Measurements from ENCODE around the gene CYRIA. TPM values are rescaled to one million over a fixed set of nuclear protein-coding genes. Genes with fewer than 3 reads are reported as not detected.

The CYRIA gene
- polyA plus RNA-seq, 1 of the 3 experiments (the other 2 are of a cell fraction), result 0.13 TPM

GRCh38 chr2:16624436-16624780, 41.2 kb downstream of the CYRIA start:
- Histone ChIP-seq H3K79me2 (ENCODE audit: insufficient read depth) (no peaks in the 10 kb centered on the region), H3K4me3 (ENCODE audit: low read depth in 2 of 2, low read length in 1 of 2) (no peak overlapping the region), H3K27me3 (ENCODE audit: insufficient read depth) (no peaks in the 10 kb centered on the region), H3K4me2 (no peak overlapping the region), H3F3A (replicated peaks; ENCODE audit: insufficient read depth) (no peaks in the 10 kb centered on the region), H3K4me1 (ENCODE audit: control insufficient read depth in 1 of 2, insufficient read depth in 2 of 2, low read depth in 1 of 2, low read length in 1 of 2) (peaks cover 2 to 7% of the 10 kb centered on the region in 2 experiments; a peak in 2 of 4 replicates), H3K36me3 (replicated peaks in 1 of 2; ENCODE audit: control insufficient read depth in 1 of 2, insufficient read depth in 2 of 2, low read length in 1 of 2) (no peaks in the 10 kb centered on the region), H3K9me3 (no peaks in the 10 kb centered on the region), H2AFZ (ENCODE audit: low read depth) (no peak overlapping the region), H3K27ac (ENCODE audit: low read depth in 2 of 2, low read length in 1 of 2) (no peak overlapping the region), H4K20me1 (ENCODE audit: insufficient read depth) (no peaks in the 10 kb centered on the region), H3K9ac (no peak overlapping the region), H3K9me2 (no peaks in the 10 kb centered on the region)
- DNase-seq, result no peak
- CTCF ChIA-PET, result interaction anchor here (1.4 to 17.2 kb wide), 5 partner anchors 11 to 685 kb away, joined by 6 to 298 read pairs (median 9); partner anchors contain the start of gene MYCN
- WGBS (ENCODE audit: low lambda C conversion rate), result 6% methylated on average over 1 of the region's 1 CpG
- no peak for TF ChIP-seq PBX3 (IDR thresholded peaks at IDR 0.05)
- no peak for TF ChIP-seq USF2 (IDR thresholded peaks at IDR 0.05; ENCODE audit: borderline replicate concordance, low read depth, low read length)
- TF ChIP-seq SMC3 (IDR thresholded peaks at IDR 0.05; ENCODE audit: low read depth, low read length), result no peak
- TF ChIP-seq RAD21 (IDR thresholded peaks at IDR 0.05; ENCODE audit: low read length), result no peak
- no peak for TF ChIP-seq REST (IDR thresholded peaks at IDR 0.05; ENCODE audit: low read depth, low read length)
- no peak for TF ChIP-seq GATA2 (CRISPR knock-in tag; IDR thresholded peaks at IDR 0.05)
- no peak for TF ChIP-seq FOXJ3 (CRISPR knock-in tag; IDR thresholded peaks at IDR 0.05)
- TF ChIP-seq GABPA (IDR thresholded peaks at IDR 0.05; ENCODE audit: low read depth), result no peak
- no peak for TF ChIP-seq EZH2phosphoT487 (IDR thresholded peaks at IDR 0.05; ENCODE audit: borderline replicate concordance, low read depth)
- no peak for TF ChIP-seq NRF1 (IDR thresholded peaks at IDR 0.05; ENCODE audit: low read depth, low read length)
- no peak for TF ChIP-seq FOSL2 (IDR thresholded peaks at IDR 0.05; ENCODE audit: borderline replicate concordance, low read depth)
- TF ChIP-seq POLR2AphosphoS5 (IDR thresholded peaks at IDR 0.05; ENCODE audit: low read depth, low read length), result no peak
- TF ChIP-seq MAX (IDR thresholded peaks at IDR 0.05; ENCODE audit: low read depth), result no peak
- no peak for TF ChIP-seq USF1 (IDR thresholded peaks at IDR 0.05; ENCODE audit: borderline replicate concordance, low read depth)
- no peak for TF ChIP-seq ZBTB33 (IDR thresholded peaks at IDR 0.05; ENCODE audit: borderline replicate concordance, low read depth)
- no peak for TF ChIP-seq IRF3 (IDR thresholded peaks at IDR 0.05; ENCODE audit: low read depth, low read length)
- TF ChIP-seq YY1 (IDR thresholded peaks at IDR 0.05; ENCODE audit: low read depth), result no peak
- no peak for TF ChIP-seq TEAD4 (IDR thresholded peaks at IDR 0.05; ENCODE audit: borderline replicate concordance, insufficient read depth)
- no peak for TF ChIP-seq CTCF (IDR thresholded peaks at IDR 0.05)
- TF ChIP-seq CHD2 (IDR thresholded peaks at IDR 0.05; ENCODE audit: low read length, partially characterized antibody), result no peak
- POLR2A ChIA-PET, result no interaction called here
